NCI-H2196 (cell line): ENCODE data around the gene TMPRSS6.

Experiments
- DNase-seq: peaks from one replicate; lab custom pipeline; 2025; ENCODE audit not compliant: unreplicated experiment; lab: John Stamatoyannopoulos, UW

TMPRSS6 gene

DNA sequence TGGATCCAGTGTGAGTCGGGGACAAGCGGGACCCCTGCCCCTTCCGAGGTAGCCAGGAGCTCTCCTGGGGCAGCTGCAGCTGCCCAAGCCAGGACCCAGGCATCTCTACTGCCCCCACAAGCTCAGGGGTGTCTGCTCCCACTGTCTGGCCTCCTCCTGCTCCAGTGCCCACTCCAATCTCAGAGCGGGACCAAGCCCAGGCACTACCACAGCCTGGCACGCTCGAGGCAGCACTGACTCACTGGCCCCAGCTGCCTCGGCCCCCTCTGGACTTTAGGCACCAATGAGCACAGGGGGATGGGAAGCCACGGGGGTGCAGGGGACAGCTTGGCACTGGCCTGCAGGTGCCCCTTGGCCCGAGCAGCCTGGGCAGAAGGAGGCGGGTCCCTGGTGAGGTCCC lies 32.0 kb upstream of the TMPRSS6 start:
- no peak for DNase-seq

DNA sequence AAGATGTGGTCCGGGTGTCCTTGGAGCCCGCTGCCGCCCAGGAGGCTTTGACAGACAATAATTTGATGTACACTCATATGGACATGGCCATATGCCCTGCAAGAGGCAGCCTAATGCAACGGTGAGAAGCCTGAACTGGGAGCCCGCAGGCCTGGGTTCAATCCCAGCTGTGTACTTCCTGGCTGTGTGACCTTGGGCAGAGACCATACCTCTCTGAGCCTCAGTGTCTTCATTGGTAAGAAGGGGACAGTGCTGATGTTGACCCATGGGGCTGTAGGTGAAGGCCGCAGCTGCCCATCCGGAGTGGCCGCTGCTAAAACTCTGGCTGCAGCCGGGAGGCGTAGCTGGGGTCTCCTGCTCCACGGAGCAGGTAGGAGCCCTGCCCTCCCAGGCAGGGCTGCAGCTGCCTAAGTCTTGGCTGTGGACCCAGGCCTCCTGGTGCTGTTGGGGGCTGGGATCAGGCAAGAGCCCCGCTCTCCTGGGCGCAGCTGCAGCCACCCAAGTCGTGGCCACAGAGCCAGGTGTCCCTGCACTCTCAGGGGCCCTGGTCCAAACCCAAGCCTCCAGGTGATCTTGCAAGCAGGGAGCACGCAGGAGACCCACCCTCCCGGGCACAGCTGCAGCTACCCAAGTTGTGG lies 31.3 kb upstream of the TMPRSS6 start:
- DNase-seq = no peak

DNA sequence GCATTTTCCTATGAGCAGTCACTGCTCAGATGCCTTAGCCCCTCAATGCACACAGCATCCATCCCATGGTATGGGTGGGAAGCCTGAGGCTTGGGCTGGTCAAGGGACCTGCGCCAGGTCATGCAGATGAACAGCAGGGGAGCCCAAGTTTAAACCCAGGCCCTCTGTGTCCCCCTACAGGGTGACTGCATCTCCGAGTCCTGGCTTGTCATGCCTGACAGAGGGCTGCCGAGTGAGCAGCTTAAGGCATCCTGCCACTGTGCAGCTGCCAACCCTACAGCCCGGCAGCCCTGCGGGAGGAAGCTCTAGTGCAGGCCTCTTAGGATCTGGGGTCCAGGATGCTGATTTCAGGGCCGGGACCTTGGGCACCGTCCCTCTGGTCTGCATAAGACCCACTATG lies 30.2 kb upstream of the TMPRSS6 start:
- no peak for DNase-seq

DNA sequence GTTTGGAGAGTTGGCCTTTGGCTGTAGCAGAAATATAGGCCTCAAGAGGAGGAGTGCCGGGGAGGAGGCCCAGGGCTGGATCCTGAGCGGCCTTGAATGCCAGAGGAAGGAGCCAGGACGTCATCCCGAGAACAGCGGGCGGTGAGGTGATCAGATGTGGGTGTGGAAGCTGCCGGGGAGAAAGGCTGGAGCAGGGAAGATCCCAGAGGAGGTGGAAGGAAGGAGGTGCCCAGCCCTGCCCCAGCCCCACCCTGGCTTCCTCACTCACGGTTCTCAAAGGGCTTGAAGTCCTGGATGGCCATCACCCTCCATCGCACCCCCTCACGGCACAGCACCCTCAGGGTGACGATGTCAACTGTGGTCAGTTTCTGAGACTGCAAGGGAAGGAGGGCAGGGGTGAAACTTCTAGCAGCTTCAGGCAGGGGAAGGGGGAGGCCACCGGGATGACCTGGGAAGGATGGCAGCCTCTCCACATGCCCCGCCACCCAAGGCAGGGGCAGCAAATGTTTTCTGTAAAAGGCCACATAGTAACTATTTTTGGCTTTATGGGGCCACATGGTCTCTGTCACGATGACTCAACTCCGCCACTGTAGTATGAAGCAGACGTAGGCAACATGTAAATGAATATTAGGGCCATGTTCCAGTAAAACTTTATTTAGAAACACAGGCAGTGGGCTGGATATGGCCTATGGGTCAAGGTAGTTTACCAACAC lies 29.5 kb upstream of the TMPRSS6 start:
- no peak for DNase-seq

DNA sequence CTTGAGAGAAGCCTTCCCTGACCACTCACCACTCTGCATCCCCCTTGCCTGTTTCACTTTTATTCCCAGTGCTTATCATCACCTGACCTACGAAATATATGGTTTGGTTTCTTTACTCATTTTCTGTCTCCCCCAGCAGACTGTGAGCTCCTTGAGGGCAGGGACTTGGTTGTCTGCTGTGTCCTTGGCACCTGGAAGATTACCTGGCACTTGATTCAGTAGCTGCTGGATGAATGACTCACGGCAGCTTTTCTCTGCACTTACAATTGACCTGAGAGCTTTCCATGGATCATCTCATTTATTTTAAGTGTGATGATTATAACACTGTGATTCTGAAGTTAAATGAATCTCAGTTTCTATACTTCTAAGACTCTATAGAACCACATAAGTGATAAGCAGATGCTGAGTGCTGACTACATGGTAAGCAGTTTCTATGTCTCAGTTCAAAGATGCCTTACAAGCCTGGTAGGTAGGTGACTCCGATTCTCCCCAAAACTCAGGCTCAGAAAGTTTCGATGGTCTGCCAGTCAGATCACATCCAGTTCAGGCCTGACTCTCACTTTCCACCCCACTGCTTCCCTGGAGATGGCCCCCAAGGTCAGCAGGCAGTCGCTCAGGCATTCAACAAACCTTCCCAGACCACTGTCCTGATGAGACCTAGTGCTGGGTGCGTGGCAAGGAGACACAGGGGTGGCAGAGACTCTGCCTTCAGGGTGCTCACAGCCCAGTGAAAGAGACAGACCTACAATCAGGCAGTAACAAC lies 28.6 kb upstream of the TMPRSS6 start:
- DNase-seq = no peak

DNA sequence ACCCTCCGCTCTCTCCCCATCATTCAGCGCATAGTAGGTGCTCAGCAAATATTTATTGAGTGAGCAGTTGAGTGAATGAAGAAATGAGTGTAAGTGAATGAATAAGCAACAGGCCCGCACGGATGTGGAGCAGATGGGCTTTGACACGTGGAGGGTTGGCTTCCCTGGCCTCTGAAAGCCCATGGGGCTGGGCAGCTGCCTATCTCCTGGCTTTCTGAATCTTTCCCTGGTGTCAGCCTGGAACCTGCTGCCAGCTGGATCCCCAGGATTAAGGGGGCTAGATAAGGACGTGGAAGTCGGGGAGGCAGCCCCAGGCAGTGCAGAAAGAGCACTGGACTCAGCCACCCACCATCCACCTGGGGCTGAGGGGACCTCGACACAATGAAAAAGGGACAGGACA lies 27.6 kb upstream of the TMPRSS6 start:
- DNase-seq = no peak

DNA sequence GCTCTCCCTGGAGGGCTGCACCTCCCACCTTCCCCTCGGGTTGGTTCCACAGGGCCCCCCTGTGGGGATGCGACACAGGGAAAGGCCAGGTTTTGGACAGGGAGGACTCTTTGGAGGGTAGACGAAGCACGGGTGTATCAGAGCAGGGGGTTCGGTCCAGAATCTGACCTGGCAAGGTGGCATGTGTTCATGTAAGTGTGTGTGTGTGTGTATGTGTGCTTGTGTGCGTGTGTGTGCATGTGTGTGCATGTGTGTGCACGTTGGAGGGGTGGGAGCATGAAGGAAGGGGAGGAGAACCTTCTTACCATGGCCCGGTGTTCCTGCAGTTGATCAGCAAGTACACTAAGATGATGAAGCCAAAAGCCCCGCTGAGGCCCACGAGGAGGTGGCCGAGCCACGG lies 25.5 kb upstream of the TMPRSS6 start:
- no peak for DNase-seq

DNA sequence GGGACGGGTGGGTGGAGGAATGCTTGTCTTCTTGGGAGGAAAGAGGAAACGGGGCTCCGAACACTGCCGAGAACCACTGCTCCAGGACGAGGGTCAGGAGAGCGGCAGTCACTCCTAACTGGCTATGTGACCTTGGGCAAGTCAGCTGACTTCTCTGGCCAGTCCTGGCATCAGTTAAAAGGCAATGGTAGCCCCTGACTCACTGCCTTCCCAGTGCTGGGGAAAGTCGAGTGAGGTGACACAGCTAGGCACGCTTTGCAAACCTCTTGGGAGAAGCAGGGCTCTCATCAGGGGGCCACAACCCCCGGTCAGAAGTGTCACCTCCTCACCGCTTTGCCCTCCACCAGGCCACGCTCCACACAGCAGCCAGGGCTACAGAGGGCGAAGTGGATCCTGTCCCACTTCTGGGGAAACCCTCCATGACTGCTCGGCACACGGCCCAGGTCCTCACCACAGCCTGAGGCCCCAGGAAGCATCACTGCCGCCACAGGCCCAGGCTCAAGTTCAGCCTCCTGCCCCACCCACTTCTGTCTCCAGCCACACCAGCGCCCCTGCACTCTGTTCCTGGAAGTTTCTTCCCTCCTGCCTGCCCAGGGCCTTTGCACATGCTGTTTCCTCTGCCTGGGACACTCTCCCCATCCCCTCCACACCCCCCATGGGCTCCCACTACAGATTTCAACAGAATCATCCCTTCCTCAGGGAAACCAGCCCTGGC lies 23.9 kb upstream of the TMPRSS6 start:
- DNase-seq = no peak

DNA sequence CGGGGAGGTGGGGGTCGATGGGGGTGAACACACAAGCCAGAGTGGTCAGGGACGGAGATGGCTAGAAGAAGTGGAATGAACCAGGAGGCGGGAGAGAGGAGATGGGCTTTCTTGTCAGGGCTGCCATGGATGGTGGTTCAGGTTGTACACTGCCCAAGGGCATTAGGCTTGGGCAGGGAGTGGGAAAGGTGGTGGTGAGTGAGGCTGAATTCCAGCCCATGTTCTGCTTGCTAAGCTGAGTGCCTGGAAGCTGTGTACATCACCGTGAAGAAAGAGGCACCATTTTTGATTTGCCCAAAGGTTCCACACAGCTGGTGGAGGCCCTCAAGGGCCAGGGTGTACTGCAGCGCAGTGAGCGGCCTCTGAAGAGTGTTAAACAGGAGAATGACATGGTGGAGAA lies 23.3 kb upstream of the TMPRSS6 start:
- no peak for DNase-seq

DNA sequence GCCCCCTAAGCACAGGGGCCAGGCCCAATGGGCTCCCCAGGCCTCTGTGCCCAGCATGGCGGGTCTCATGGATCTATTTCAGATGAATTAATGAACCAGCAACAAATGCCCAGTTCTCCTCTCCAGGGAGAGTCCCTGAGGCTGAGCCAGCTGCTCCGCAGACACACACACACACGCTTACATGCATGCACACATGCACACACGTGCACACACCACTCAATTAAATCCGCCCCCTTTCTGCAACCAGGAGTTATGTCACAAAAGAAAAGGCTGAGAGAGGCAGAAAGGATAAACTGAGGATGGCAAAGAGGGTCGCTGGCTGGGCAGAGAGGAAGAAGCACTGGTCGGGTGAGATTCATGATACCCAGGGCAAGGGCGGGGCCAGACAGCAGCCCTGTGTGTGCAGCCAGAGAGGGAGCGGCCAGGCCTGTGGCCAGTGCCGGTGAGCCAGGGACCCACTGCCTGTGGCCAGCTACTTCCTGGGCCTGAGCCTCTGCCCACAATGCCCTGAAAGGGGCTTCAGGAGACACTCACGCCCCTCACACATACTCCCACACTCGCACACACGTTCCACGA lies 20.4 kb upstream of the TMPRSS6 start:
- DNase-seq = no peak

DNA sequence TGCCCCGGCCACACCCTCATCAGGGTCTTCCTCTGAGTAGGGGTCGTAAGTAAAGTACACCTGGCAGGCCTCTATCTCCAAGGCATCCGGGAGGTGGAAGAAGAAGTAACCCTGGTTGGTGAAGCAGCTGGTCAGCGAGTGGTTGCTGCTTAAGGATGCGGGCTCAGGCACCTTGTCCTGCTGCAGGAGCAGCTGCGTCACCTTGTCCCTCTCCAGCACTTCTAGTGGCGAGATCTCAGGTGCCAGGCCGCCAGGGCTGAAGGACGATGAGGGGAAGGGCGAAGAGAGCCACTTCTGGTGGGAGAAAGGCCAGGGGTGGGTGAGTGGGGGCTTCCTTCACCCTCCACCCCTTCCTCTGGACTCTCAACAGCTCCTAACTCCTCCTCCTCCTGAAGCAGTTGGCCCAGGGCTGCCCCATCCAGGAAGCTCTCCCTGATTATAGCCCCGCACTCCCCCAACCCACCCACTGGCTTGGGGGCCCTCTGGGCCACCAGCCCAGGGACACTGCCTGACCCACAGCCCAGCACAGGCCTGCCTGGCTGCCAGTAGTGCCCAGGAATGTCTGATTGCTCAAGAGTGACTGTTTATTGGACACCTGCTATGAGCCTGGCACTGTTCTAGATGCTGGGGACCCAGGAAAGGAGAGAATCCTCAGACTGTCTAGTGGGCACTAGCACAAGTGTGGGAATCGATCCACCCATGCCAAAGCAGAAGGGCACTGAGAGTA lies 19.2 kb upstream of the TMPRSS6 start:
- DNase-seq = no peak

DNA sequence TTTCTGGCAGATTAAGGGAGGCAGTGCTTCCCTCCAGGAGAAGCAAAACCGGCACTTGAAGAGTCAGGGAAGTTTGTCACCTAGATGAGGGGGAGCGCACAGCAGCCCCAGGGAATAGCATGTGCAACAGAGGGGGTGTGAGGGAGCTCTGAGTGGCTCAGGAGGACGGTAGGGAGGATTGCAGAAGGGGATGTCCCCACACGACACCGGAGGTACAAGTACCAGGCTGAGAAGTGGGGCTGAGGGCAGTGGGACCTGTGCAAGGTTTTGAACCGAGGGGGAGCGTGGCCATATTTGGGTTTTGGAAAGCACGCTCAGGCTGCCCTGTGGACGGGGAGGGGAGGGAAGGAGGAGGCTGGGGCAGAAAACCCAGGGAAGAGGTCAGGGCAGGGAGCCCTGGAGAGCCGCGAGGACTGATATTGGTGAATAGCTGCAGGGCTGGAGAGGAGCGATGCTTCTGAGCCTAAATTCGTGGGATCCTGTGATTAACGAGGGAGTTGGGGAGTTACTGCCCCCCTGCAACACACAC lies 17.9 kb upstream of the TMPRSS6 start:
- no peak for DNase-seq

DNA sequence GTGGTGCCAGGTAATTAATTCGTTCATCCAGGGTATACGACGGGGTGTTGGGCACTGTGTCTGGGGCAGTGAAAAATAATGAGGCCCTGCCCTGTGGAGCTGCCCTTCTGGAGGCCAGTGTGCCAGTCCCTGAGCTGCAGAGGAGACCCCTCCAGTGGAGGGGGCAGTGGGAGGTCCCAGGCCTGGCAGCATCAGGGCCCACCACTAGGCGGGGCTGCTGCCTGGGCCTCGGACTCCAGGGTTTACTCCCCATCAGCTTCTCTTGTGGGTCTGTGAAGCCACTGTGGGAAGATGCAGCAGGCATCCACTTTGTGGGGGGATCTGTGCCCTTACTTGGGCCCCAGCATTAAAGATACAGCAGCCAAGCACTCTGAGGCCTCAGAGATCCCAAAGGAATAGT lies 17.4 kb upstream of the TMPRSS6 start:
- no peak for DNase-seq

DNA sequence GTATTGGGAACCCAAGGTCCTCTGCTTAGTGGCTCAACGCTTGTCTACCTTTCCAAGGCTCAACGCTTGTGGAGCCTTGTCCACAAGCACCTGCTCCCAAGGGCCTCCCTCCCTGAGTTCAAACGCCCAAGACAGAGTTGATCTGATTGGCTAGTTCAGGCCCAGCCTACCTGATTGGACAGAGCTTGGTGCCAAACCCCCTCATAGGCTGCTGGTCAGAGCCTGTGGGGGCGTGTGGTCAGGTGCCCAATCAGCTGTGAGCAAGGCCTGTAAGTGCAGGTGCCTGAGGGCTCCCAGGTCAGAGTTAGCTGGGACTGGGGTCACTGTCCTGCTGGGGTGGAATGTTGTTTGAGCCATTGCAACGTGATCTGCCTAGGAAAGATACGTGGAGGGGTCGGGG lies 16.9 kb upstream of the TMPRSS6 start:
- peak; percentile 36 for DNase-seq

DNA sequence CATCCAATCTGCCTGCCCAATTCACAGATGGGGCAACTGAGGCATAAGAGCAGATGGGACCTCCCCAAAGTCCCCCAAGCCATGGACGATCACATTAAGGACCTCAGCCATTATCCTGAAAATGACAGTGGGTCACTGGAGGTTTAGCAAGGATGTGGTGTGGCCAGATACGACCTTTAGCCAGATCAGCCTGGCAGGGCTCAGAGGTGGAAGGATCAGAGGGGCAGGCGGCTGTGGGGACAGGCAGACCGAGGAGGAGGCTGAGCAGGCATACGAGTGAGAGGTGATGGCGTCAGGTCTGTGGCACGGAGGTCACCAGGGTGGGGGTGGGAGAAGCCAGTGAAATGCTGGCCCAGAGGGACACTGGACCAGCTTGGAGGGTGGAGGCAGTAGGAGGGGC lies 14.1 kb upstream of the TMPRSS6 start:
- DNase-seq = no peak

DNA sequence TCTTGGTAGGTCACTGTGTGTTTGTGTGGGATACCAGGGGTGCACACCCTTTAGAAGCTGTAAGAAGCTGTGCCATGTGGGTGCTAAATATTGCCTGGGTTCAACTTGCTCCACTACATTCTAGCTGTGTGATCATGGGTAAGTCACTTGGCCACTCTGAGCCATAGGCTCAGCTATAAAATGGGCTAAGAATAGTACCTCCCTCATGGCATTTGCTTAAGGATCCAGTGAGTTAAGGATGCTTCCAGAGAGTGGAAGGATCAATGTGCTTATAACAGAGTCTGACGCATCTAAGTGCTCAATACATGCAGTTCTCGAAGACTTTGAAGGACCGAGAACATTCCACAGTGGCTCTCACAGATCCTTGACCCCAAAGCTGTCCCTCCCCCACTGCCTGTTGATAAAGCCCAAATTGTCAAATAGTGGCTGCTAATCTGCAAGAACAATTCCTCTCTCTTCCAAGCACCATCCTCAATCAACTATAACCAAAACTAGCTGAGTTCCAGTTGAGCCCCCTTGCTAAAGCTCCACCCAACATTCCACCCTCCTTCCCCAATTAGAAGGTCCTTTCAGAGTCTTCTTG lies 13.2 kb upstream of the TMPRSS6 start:
- DNase-seq = no peak

DNA sequence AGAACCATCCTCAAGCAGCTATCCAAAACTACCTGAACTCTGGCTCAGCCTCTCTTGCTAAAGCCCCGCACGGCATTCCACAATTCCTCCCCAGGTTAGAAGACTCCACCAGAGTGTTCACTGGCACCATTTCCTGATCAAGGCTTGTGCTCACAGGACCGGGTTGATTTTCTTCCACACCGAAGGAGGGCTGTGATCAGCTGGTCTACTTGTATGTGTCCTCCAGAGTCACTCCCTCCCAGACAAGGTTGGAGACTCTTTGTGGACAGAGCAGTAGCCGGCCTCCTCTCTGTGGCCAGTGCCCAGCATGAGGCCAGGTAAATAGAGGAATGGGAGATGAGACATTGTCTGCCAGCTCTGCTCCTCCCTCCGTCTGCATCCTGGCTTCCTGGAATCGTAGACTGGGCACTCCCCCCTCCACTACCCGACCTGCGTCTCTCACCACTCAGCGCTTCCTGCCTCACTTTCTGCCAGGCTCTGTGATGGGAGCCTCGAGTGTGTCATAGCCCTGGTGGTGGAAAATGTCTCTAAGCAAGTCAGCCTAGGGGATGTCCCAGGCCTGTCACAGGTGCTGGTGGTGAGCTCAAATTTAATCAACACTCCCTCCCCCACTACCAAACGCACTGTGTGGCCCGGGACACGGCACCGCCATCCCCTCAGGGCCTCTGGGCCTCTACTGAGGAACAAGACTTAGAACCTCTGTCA lies 12.5 kb upstream of the TMPRSS6 start:
- DNase-seq = peak; percentile 65

DNA sequence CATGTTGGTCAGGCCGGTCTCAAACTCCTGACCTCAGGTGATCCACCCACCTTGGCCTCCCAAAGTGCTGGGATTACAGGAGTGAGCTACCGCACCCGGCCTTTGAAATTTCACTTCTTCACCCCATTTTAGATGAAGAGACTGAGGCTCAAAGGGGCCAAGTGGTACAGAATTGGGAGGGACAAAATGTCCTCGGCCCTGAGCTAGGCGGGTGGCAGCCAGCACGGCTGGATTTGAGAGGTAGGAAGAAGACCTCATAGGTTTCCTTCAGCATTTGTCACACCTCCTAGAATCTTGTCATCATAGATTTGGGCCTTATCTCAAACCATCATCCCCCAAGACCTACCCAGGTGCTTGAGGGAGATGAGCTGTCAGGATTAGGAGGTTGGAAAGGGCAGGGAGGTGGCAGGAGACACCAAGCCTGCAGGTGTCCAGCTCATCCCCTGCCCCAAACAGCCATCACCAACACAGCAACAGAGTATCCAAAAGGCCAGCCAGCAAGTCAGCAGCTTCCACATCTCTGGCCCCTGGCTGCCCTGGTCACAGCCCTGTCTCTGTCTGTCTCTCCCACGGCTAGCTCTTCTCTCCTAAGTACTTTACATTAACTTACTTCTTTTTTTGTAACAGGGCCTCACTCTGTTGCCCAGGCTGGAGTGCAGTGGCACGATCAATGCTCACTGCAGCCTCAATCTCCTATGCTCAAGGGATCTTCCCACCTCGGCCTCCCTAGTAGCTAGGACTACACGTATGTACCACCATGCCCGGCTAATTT lies 11.2 kb upstream of the TMPRSS6 start:
- no peak for DNase-seq

DNA sequence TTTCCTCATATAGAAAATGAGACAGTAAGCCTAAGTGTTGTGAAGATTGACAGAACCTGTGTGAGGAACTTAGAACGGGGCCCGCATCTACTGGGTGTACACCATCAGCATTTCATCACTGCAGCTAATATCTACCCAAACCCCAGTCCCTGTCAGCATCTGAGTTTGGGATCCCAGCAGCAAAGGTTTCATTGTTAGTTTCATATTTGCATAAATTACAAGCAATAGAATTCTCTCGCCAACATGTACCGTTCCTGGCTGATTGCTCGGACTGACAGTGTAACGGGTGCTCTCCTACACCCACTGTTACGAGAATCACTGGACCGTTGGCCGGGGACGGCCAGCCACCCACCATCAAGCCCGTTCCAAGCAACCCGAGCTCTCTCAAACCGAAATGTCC lies 10.4 kb upstream of the TMPRSS6 start:
- DNase-seq = no peak
